IPS-NIHi7 (cell line): ENCODE results near the gene SDK1.

Experiments
- DNase-seq: peaks from one replicate; pipeline ENCODE4 v3.0.0; 2012; ENCODE audit warnings: mixed read lengths; ENCODE audit errors: extremely low spot score

The SDK1 gene

GRCh38 chr7:4102231-4102841, 801.3 kb downstream of the SDK1 start:
- DNase-seq, result no peak

GRCh38 chr7:4103352-4104091, 802.5 kb downstream of the SDK1 start:
- DNase-seq, result peak; percentile 52

GRCh38 chr7:4107839-4108238, 806.8 kb downstream of the SDK1 start:
- DNase-seq, result no peak

GRCh38 chr7:4108951-4109350, 807.9 kb downstream of the SDK1 start:
- no peak for DNase-seq

- no peak for DNase-seq
These were observed 808.5 kb downstream of the SDK1 start for GRCh38 chr7:4109481-4110110.

GRCh38 chr7:4110438-4110837, 809.4 kb downstream of the SDK1 start:
- no peak for DNase-seq

- no peak for DNase-seq
These were observed 810.1 kb downstream of the SDK1 start for GRCh38 chr7:4111166-4111565.

- no peak for DNase-seq
These were observed 812.2 kb downstream of the SDK1 start for GRCh38 chr7:4113271-4113670.

- no peak for DNase-seq
These were observed 812.9 kb downstream of the SDK1 start for GRCh38 chr7:4113976-4114375.

GRCh38 chr7:4115442-4115841, 814.4 kb downstream of the SDK1 start:
- no peak for DNase-seq

GRCh38 chr7:4115941-4116610, 815.0 kb downstream of the SDK1 start:
- no peak for DNase-seq

GRCh38 chr7:4119848-4120247, 818.8 kb downstream of the SDK1 start:
- DNase-seq, result no peak

- no peak for DNase-seq
These were observed 822.3 kb downstream of the SDK1 start for GRCh38 chr7:4123346-4123745.

- no peak for DNase-seq
These were observed 822.8 kb downstream of the SDK1 start for GRCh38 chr7:4123823-4124222.

GRCh38 chr7:4124556-4125477, 823.8 kb downstream of the SDK1 start:
- DNase-seq, result no peak

- no peak for DNase-seq
These were observed 827.0 kb downstream of the SDK1 start for GRCh38 chr7:4127909-4128560.

- DNase-seq, result no peak
These were observed 828.5 kb downstream of the SDK1 start for GRCh38 chr7:4129481-4130122.

- DNase-seq, result peak; percentile 78
These were observed 830.0 kb downstream of the SDK1 start for GRCh38 chr7:4131063-4131462.

GRCh38 chr7:4132221-4132620, 831.2 kb downstream of the SDK1 start:
- DNase-seq, result no peak

GRCh38 chr7:4133491-4134044, 832.5 kb downstream of the SDK1 start:
- no peak for DNase-seq
